K562 (cell line): ENCODE measurements around the gene NRCAM. TPM values are rescaled to one million over a fixed set of nuclear protein-coding genes. Genes with fewer than 3 reads are reported as not detected.

Experiments
- ATAC-seq: fragments of 200-7000 bp; cut with Tn5 transposase; 3 replicates; pipeline ENCODE4 v1.9.1; 2020; ENCODE audit warnings: moderate library complexity
- BruUV-seq: library from RNA; stranded (reverse); fragments of 400-500 nt; replicated peaks from 2 replicates; lab custom pipeline; 2021; lab: Mats Ljungman, UMichigan
- CTCF ChIA-PET: fragments of 300-600 bp; formaldehyde crosslinking; extraction: SDS; loops from one replicate; lab custom pipeline; 2021; ENCODE audit warnings: low intra/inter-chr PET ratio; lab: Yijun Ruan, JAX
- POLR2A ChIA-PET: fragments of 300-600, 350-650 bp; sonication (Branson Sonifier 250); formaldehyde crosslinking; extraction: SDS; loops from one replicate; lab custom pipeline; 2021; ENCODE audit warnings: antibody characterized with exemption, inconsistent platforms; lab: Yijun Ruan, JAX
- DNase-seq, 4 experiments: peaks; one replicate each; pipeline versions ENCODE4 v3.0.0 to v3.0.0-alpha.2; 2011 to 2018; ENCODE audit warnings: low spot score in 3 of 4, mixed read lengths in 3 of 4; ENCODE audit errors: extremely low read depth in 1 of 4
- FAIRE-seq: peaks from 2 replicates; lab custom pipeline; 2011; peaks lifted over from hg19 to GRCh38; lab: Jason Lieb, UNC
- H2AFZ ChIP-seq: 2 replicates; pipeline ENCODE4 v1.6.0; 2011; ENCODE audit warnings: low read depth, low read length, control low read depth, inconsistent platforms
- H3K27ac ChIP-seq: fragments of 200-600 bp; 3 replicates; pipeline ENCODE4 v1.8.0; 2011; ENCODE audit warnings: low read depth, mild to moderate bottlenecking, control low read depth, inconsistent platforms, low read length, moderate library complexity, mixed read lengths; ENCODE audit errors: extremely low read depth
- H3K27me3 ChIP-seq, 2 experiments: fragments of 300-600 bp in 1 of 2; 2 replicates in 1 of 2; 3 replicates in 1 of 2; pipeline versions ENCODE4 v1.6.0 to v1.8.0; 2011; ENCODE audit warnings: inconsistent platforms in 2 of 2, low read length in 2 of 2, mild to moderate bottlenecking in 1 of 2, mixed read lengths in 1 of 2, moderate library complexity in 1 of 2; ENCODE audit not compliant: control insufficient read depth in 2 of 2, insufficient read depth in 2 of 2
- H3K36me3 ChIP-seq: fragments of 300-600 bp; 3 replicates; pipeline ENCODE4 v1.8.0; 2011; ENCODE audit warnings: mild to moderate bottlenecking, low read length, inconsistent platforms; ENCODE audit not compliant: control insufficient read depth, insufficient read depth
- H3K4me1 ChIP-seq, 2 experiments: fragments of 200-600 bp in 1 of 2; replicated peaks in 1 of 2; 2 replicates in 1 of 2; 3 replicates in 1 of 2; pipeline versions ENCODE4 v1.5.1 to v1.8.0; 2011; ENCODE audit warnings: inconsistent platforms in 2 of 2, low read length in 2 of 2, mild to moderate bottlenecking in 1 of 2, mixed read lengths in 1 of 2, moderate library complexity in 1 of 2; ENCODE audit not compliant: control insufficient read depth in 2 of 2, insufficient read depth in 2 of 2
- H3K4me2 ChIP-seq: 2 replicates; pipeline ENCODE4 v1.6.1; 2011; ENCODE audit warnings: low read length, control low read depth, inconsistent platforms, mixed read lengths; ENCODE audit not compliant: insufficient read depth
- H3K4me3 ChIP-seq: fragments of 200-600 bp; sonication (generic), shearing (Covaris generic); 2 replicates; pipeline ENCODE4 v1.5.1; 2016; ENCODE audit warnings: control low read depth, inconsistent platforms
- H3K79me2 ChIP-seq: fragments of 200-600 bp; 3 replicates; pipeline ENCODE4 v1.8.0; 2011; ENCODE audit warnings: low read length, inconsistent platforms; ENCODE audit not compliant: control insufficient read depth, insufficient read depth
- H3K9ac ChIP-seq, 2 experiments: 2 replicates each; pipeline versions ENCODE4 v1.6.0 to v1.6.1; 2011; ENCODE audit warnings: low read depth in 2 of 2, low read length in 2 of 2, control low read depth in 1 of 2, inconsistent platforms in 1 of 2, mild to moderate bottlenecking in 1 of 2, mixed read lengths in 1 of 2; ENCODE audit not compliant: insufficient read depth in 1 of 2
- H3K9me1 ChIP-seq: one replicate; pipeline ENCODE4 v1.6.0; 2011; ENCODE audit warnings: inconsistent platforms, mild to moderate bottlenecking, low read length, moderate library complexity; ENCODE audit not compliant: control insufficient read depth, insufficient read depth
- H3K9me3 ChIP-seq: replicated peaks from 2 replicates; pipeline ENCODE4 v1.5.1; 2011; ENCODE audit warnings: low read depth, low read length, inconsistent platforms; ENCODE audit not compliant: control insufficient read depth, insufficient read depth
- H4K20me1 ChIP-seq: replicated peaks from 2 replicates; pipeline ENCODE4 v1.6.1; 2011; ENCODE audit warnings: low read length, inconsistent platforms, mixed read lengths; ENCODE audit not compliant: control insufficient read depth, insufficient read depth
- ETV5 ChIP-seq: sonication (generic); formaldehyde crosslinking; IDR thresholded peaks from 2 replicates; pipeline ENCODE4 v1.4.0; 2020; ENCODE audit warnings: low read depth, mild to moderate bottlenecking, missing genetic modification reagents
- SAFB2 ChIP-seq: fragments of 200-400 bp; formaldehyde crosslinking; IDR thresholded peaks from 2 replicates; pipeline ENCODE4 v1.6.1; 2018; ENCODE audit warnings: borderline replicate concordance, low read length, low read depth, moderate library complexity; ENCODE audit not compliant: severe bottlenecking
- TCF7L2 ChIP-seq: fragments of 150-350 bp; IDR thresholded peaks from 2 replicates; pipeline ENCODE4 v1.6.1; 2016; ENCODE audit warnings: low read depth, mild to moderate bottlenecking, low read length, moderate library complexity
- ZBED1 ChIP-seq: IDR thresholded peaks from 2 replicates; pipeline ENCODE4 v1.6.1; 2014
- WGBS: fragments of 100-300 bp; shearing (Covaris generic); methylation state at CpG from one replicate; pipeline ENCODE4 v1.1.6; 2016; ENCODE audit warnings: low coverage, mixed read lengths; ENCODE audit not compliant: insufficient coverage; ENCODE audit errors: missing lambda C conversion rate; 5-methylcytosine and 5-hydroxymethylcytosine counted together
- in situ Hi-C: fragments of 300-500 bp; cut with MboI; formaldehyde crosslinking; loops from 4 replicates; pipeline ENCODE4 v1.15.0; 2018; ENCODE audit warnings: inconsistent platforms, mixed read lengths
- intact Hi-C: fragments of 100-400 bp; cut with micrococcal nuclease; formaldehyde crosslinking; loops from 2 replicates; pipeline ENCODE4 v1.14.2; 2022
- polyA plus RNA-seq, 8 experiments: library from polyadenylated mRNA; depleted of rRNA in 4 of 8; stranded (reverse) in 5 of 8; unstranded in 3 of 8; fragments of >200 nt; fragmentation: Nextera tagmentation in 2 of 8; fragmentation: Illumina TruSeq in 1 of 8; extraction: Ambion mirVana in 2 of 8; extraction: Trizol in 1 of 8; gene quantifications; 2 replicates each; pipeline versions ENCODE4 v1.2.1 to v1.2.3, GENCODE V29; 2011 to 2014; ENCODE audit warnings: inconsistent platforms in 1 of 8, missing spikeins in 1 of 8
- total RNA-seq, 7 experiments: library from RNA; depleted of rRNA in 6 of 7; stranded (reverse); fragments of >200 nt in 6 of 7; fragmentation: Illumina TruSeq in 2 of 7; extraction: Trizol in 2 of 7; gene quantifications; 2 replicates each; pipeline versions ENCODE4 v1.2.1 to v1.2.3, GENCODE V29; 2011 to 2021; ENCODE audit warnings: low replicate concordance in 1 of 7
- TF ChIP-seq, protein P1 (sequence below): sonication (generic); formaldehyde crosslinking; IDR thresholded peaks from 2 replicates; pipeline ENCODE4 v1.8.0; 2022; ENCODE audit warnings: missing genetic modification reagents, mild to moderate bottlenecking, borderline replicate concordance
- TF ChIP-seq, protein P2 (sequence below): sonication (generic); formaldehyde crosslinking; IDR thresholded peaks from 2 replicates; pipeline ENCODE4 v1.8.0; 2022; ENCODE audit warnings: mild to moderate bottlenecking, low read depth, missing genetic modification reagents

Gene NRCAM
- total and polyA plus RNA-seq, 9 of the 15 experiments (the other 6 are each of a cell fraction or from before 2014, with no cell fraction given), result 0.03 to 0.54 (median 0.12) TPM; not detected in 1

DNA sequence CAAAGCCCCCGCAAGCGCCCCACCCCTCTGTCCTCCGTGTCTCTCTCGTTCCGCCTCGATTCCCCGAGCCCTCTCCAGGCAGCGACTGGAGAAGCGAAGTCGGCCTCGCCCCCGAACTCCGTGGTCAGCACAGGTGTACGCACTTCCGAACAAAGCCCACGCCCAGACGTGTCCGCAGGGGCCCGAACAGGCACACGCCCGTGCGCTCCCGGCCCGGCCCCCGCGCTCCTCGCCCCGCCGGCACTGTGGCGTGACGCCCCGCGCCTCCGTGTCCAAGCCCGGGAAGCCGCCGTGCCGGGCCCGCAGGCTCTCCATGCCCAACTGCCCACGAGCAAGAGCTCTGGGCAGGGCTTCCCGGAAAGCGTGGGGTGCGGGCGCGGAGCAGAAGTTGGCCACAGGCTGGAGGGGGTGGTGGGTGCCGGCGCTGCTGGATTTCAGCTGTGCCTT is 662 bp downstream of the NRCAM start:
- in situ Hi-C loops, result no loop called here
- no peaks in the 10 kb centered on the region for H4K20me1 ChIP-seq
- no peaks in the 10 kb centered on the region for H3K79me2 ChIP-seq
- no peak overlapping the region for H2AFZ ChIP-seq
- TF ChIP-seq ETV5 (CRISPR knock-in tag), result no peak
- no peak for TF ChIP-seq TCF7L2
- no peak for TF ChIP-seq ZBED1
- TF ChIP-seq SAFB2, result no peak
- TF ChIP-seq, protein P1, sequence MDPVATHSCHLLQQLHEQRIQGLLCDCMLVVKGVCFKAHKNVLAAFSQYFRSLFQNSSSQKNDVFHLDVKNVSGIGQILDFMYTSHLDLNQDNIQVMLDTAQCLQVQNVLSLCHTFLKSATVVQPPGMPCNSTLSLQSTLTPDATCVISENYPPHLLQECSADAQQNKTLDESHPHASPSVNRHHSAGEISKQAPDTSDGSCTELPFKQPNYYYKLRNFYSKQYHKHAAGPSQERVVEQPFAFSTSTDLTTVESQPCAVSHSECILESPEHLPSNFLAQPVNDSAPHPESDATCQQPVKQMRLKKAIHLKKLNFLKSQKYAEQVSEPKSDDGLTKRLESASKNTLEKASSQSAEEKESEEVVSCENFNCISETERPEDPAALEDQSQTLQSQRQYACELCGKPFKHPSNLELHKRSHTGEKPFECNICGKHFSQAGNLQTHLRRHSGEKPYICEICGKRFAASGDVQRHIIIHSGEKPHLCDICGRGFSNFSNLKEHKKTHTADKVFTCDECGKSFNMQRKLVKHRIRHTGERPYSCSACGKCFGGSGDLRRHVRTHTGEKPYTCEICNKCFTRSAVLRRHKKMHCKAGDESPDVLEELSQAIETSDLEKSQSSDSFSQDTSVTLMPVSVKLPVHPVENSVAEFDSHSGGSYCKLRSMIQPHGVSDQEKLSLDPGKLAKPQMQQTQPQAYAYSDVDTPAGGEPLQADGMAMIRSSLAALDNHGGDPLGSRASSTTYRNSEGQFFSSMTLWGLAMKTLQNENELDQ (CRISPR knock-in tag), result no peak
- TF ChIP-seq, protein P2, sequence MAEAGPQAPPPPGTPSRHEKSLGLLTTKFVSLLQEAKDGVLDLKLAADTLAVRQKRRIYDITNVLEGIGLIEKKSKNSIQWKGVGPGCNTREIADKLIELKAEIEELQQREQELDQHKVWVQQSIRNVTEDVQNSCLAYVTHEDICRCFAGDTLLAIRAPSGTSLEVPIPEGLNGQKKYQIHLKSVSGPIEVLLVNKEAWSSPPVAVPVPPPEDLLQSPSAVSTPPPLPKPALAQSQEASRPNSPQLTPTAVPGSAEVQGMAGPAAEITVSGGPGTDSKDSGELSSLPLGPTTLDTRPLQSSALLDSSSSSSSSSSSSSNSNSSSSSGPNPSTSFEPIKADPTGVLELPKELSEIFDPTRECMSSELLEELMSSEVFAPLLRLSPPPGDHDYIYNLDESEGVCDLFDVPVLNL (CRISPR knock-in tag), result no peak
- ATAC-seq (no peak), FAIRE-seq (no peak), DNase-seq (no peak)
- no peak overlapping the region for H3K4me2 ChIP-seq
- no peaks in the 10 kb centered on the region for H3K9me1 ChIP-seq
- H3K27ac ChIP-seq, result no peak overlapping the region
- H3K9me3 ChIP-seq, result no peaks in the 10 kb centered on the region
- H3K4me3 ChIP-seq, result no peak overlapping the region; the same call in 1 of the 2 replicates
- H3K36me3 ChIP-seq, result no peaks in the 10 kb centered on the region
- WGBS, result 20% methylated on average over 36 of the region's 47 CpGs
- no TSS peak for BruUV-seq
- intact Hi-C loops, result no loop called here
- no peak overlapping the region; a peak in 1 of 4 replicates for H3K9ac ChIP-seq
- H3K27me3 ChIP-seq, result peaks cover 34 to 44% of the 10 kb centered on the region in 2 experiments
- peaks cover 0 to 20% of the 10 kb centered on the region in 2 experiments; a peak in 2 of 5 replicates for H3K4me1 ChIP-seq
- CTCF ChIA-PET, result interaction anchor here (0.9 kb wide), 1 partner anchor 41 kb away, joined by 3 read pairs; no protein-coding TSS in a partner anchor
- POLR2A ChIA-PET, result no interaction called here
